Mucosa of descending colon (tissue), 3 donors: ENCODE measurements around the gene SCD. TPM values are rescaled to one million over a fixed set of nuclear protein-coding genes. Genes with fewer than 3 reads are reported as not detected.
A peak's percentile ranks its signal among the peaks of the same experiment; 100 is the strongest.

Experiments
- ATAC-seq: fragments of 200-7000 bp; cut with Tn5 transposase; one replicate; pipeline ENCODE4 v1.9.1; 2020; ENCODE audit warnings: mild to moderate bottlenecking, moderate library complexity
- DNase-seq, 3 donors: peaks; one replicate each; pipeline ENCODE4 v3.0.0-alpha.2; 2020
- H3K36me3 ChIP-seq: fragments of 200-600 bp; one replicate; pipeline ENCODE4 v1.8.0; 2021; ENCODE audit warnings: low read depth, mild to moderate bottlenecking
- H3K4me1 ChIP-seq: fragments of 200-600 bp; one replicate; pipeline ENCODE4 v1.8.0; 2021; ENCODE audit warnings: low read depth, mild to moderate bottlenecking
- H3K4me3 ChIP-seq: fragments of 200-600 bp; one replicate; pipeline ENCODE4 v1.8.0; 2021; ENCODE audit warnings: mild to moderate bottlenecking
- H3K9me3 ChIP-seq: fragments of 200-600 bp; one replicate; pipeline ENCODE4 v1.8.0; 2021; ENCODE audit warnings: mild to moderate bottlenecking
- intact Hi-C, 2 donors: fragments of 100-400 bp; cut with DNase I in 1 of 2; cut with micrococcal nuclease in 1 of 2; formaldehyde crosslinking; loops; one replicate each; pipeline versions ENCODE4 v1.11.0 to v1.11.1; 2022; cut with DNase I, micrococcal nuclease
- total RNA-seq, 3 donors: library from RNA; stranded (reverse); fragmentation: NEBNext Ultra II Directional in 2 of 3; extraction: Animal tissue kit (Norgen Biotek cat#: 25700) in 2 of 3; gene quantifications; one replicate each; pipeline versions ENCODE4 v1.2.1 to v1.2.4, GENCODE V29; 2021 to 2023
- TF ChIP-seq, protein P1 (sequence below): fragments of 200-600 bp; IDR thresholded peaks from one replicate; pipeline ENCODE4 v1.8.0; 2022; ENCODE audit warnings: antibody characterized with exemption, mild to moderate bottlenecking
- donor health status: DM: no; HTN: no; CAD: no; lungs with moderate emphysema.
- donor health status: DM: no; HTN: no; CAD: no.
- donor health status: DM: no; HTN: yes; CAD: no.

The SCD gene
- total RNA-seq, 3 donors from 2014 or later: 40.7 to 108 (median 83.5) TPM

DNA sequence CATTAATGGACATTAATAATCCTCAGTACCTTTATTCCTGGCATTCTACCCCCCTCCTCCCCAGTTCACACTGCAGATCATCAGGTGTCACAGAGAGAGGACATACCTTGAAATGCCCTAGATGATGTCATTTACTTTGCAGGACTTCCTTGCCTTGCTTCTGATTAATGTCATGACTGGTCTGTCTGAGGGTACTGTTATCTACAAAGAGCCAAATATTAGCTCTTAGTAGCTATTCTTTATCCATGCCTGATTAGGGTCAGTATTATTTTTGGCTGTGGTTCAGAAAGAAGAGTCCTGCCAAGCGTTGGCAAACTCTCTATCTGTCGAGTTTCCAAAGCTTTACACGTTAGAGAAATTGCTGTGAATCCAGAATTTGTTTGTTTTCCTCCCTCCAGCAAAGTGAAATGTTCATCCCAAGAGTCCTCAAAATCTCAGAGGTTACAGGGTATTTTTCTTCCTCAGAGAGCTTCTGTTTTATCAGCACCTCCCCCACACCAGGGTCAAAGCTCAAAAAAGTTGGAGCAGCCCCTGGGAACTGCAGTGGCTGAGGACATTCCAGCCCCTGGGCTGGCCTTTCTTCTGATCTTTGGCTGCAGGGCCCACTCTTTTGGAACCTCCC is 12.6 kb downstream of the SCD start:
- H3K9me3 ChIP-seq: no peaks in the 10 kb centered on the region
- no peaks in the 10 kb centered on the region for H3K36me3 ChIP-seq
- peaks cover 5% of the 10 kb centered on the region for H3K4me1 ChIP-seq
- no peak for DNase-seq
- ATAC-seq: no peak
- TF ChIP-seq, protein P1, sequence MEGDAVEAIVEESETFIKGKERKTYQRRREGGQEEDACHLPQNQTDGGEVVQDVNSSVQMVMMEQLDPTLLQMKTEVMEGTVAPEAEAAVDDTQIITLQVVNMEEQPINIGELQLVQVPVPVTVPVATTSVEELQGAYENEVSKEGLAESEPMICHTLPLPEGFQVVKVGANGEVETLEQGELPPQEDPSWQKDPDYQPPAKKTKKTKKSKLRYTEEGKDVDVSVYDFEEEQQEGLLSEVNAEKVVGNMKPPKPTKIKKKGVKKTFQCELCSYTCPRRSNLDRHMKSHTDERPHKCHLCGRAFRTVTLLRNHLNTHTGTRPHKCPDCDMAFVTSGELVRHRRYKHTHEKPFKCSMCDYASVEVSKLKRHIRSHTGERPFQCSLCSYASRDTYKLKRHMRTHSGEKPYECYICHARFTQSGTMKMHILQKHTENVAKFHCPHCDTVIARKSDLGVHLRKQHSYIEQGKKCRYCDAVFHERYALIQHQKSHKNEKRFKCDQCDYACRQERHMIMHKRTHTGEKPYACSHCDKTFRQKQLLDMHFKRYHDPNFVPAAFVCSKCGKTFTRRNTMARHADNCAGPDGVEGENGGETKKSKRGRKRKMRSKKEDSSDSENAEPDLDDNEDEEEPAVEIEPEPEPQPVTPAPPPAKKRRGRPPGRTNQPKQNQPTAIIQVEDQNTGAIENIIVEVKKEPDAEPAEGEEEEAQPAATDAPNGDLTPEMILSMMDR: no peak
- intact Hi-C loops: no loop called here
- H3K4me3 ChIP-seq: no peak overlapping the region

DNA sequence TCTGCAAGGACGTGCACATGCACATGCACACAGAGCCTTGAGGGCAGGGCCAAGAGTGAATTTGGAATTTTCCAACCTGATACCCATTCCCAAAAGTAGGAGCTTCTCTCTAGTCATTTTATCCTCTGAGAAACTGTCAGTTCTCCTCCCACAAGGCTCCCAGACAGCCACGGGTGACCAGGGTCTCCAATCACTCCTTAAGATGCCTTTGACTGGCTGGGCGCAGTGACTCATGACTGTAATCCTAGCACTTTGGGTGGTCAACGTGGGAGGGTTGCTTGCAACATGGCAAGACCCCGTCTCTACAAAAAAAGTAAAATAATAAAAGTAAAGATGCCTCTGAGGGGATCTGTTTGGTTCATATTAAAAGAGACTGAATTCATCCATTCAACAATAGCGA is 13.2 kb downstream of the SCD start:
- ATAC-seq (no peak), DNase-seq (no peak)
- H3K4me1 ChIP-seq: peaks cover 5% of the 10 kb centered on the region
- H3K36me3 ChIP-seq: no peaks in the 10 kb centered on the region
- no peak overlapping the region for H3K4me3 ChIP-seq
- intact Hi-C loops: no loop called here
- TF ChIP-seq, protein P1: no peak
- no peaks in the 10 kb centered on the region for H3K9me3 ChIP-seq

DNA sequence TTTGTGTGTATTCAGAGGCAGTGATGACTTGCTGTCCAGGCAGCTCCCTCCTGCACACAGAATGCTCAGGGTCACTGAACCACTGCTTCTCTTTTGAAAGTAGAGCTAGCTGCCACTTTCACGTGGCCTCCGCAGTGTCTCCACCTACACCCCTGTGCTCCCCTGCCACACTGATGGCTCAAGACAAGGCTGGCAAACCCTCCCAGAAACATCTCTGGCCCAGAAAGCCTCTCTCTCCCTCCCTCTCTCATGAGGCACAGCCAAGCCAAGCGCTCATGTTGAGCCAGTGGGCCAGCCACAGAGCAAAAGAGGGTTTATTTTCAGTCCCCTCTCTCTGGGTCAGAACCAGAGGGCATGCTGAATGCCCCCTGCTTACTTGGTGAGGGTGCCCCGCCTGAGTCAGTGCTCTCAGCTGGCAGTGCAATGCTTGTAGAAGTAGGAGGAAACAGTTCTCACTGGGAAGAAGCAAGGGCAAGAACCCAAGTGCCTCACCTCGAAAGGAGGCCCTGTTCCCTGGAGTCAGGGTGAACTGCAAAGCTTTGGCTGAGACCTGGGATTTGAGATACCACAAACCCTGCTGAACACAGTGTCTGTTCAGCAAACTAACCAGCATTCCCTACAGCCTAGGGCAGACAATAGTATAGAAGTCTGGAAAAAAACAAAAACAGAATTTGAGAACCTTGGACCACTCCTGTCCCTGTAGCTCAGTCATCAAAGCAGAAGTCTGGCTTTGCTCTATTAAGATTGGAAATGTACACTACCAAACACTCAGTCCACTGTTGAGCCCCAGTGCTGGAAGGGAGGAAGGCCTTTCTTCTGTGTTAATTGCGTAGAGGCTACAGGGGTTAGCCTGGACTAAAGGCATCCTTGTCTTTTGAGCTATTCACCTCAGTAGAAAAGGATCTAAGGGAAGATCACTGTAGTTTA is 15.8 kb downstream of the SCD start:
- ATAC-seq (no peak), DNase-seq (no peak)
- H3K4me3 ChIP-seq: no peak overlapping the region
- intact Hi-C loops: no loop called here
- H3K9me3 ChIP-seq: no peaks in the 10 kb centered on the region
- H3K4me1 ChIP-seq: peaks cover 11% of the 10 kb centered on the region
- no peaks in the 10 kb centered on the region for H3K36me3 ChIP-seq
- TF ChIP-seq, protein P1: no peak

DNA sequence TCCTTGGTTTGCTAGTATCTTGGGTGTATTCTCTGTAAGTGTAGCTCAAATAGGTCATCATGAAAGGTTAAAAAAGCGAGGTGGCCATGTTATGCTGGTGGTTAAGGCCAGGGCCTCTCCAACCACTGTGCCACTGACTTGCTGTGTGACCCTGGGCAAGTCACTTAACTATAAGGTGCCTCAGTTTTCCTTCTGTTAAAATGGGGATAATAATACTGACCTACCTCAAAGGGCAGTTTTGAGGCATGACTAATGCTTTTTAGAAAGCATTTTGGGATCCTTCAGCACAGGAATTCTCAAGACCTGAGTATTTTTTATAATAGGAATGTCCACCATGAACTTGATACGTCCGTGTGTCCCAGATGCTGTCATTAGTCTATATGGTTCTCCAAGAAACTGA is 17.1 kb downstream of the SCD start:
- H3K4me1 ChIP-seq: peaks cover 12% of the 10 kb centered on the region
- intact Hi-C loops: no loop called here
- no peaks in the 10 kb centered on the region for H3K9me3 ChIP-seq
- ATAC-seq (no peak), DNase-seq (no peak)
- no peak overlapping the region for H3K4me3 ChIP-seq
- TF ChIP-seq, protein P1: no peak
- H3K36me3 ChIP-seq: no peaks in the 10 kb centered on the region

DNA sequence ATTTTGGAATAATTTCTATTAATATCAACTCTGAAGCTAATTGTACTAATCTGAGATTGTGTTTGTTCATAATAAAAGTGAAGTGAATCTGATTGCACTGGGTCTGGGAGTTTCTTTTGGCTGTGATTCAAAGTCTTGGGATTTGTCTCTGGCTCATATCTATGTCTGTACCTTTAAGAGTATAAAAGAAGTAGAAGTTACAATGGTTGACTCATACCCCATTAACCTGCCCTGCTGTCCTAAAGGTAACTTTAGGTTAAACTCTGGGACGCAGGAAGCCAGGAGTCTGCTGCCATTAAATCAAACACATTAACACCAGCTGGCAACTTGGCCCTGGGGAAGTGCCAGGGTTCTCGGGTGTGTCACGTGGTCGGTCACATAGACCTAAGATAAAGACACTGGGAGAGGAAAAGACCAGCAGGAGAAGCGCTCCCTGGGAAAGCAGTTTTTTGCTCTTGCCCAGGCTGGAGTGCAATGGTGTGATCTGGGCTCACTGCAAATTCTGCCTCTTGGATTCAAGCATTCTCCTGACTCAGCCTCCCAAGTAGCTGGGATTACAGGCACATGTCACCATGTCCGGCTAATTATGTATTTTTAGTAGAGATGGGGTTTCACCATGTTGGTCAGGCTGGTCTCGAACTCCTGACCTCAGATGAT is 17.8 kb downstream of the SCD start:
- H3K4me3 ChIP-seq: no peak overlapping the region
- H3K9me3 ChIP-seq: no peaks in the 10 kb centered on the region
- H3K36me3 ChIP-seq: no peaks in the 10 kb centered on the region
- TF ChIP-seq, protein P1: no peak
- ATAC-seq: peak; percentile 98
- peak; percentile 90 to 95 (median 91) for DNase-seq
- intact Hi-C loops: no loop called here
- H3K4me1 ChIP-seq: peaks cover 14% of the 10 kb centered on the region
